Measurements from ENCODE around the gene RAD9A. TPM values are rescaled to one million over a fixed set of nuclear protein-coding genes. Genes with fewer than 3 reads are reported as not detected.
"Not testable (repeated sequence)": the region's sequence is repeated elsewhere in the genome, so short reads cannot be mapped to it uniquely, and the experiment has no call there.

Gene RAD9A
- total and polyA plus RNA-seq, 2 experiments from 2014 or later, result 3.9 to 4.6 TPM

DNA sequence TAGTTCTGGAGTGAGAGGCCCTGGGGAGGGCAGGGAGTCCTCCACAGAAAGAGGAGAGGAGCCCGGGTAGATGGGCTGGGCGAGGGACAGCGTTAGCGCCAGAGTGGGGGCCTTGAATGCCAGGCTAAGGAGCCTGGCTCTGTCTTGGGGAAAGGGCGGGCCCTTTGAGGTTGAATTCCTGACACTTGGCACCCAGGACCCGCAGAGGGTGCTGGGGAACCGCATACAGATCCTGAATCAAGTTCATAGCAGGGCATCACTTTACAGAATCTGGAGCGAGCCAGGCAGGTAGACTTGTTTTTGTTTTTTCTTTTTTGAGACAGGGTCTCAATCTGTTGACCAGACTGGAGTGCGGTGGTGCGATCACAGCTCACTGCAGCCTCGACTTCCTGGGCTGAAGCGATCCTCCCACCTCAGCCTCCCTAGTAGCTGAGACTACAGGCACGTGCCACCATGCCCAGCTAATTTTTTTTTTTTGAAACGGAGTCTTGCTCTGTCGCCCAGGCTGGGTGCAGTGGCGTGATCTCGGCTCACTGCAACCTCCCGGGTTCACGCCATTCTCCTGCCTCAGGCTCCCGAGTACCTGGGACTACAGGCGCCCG lies 29.7 kb downstream of the RAD9A start:
- WGBS, 2 experiments (ENCODE audit: low coverage in 1 of 2, low lambda C conversion rate in 2 of 2, missing lambda C conversion rate in 2 of 2), result 51 to 52% methylated on average over 22 of the region's 22 CpGs
- no peaks in the 10 kb centered on the region for H3K9me2 ChIP-seq (ENCODE audit: insufficient read depth)
- H3K36me3 ChIP-seq (ENCODE audit: low read depth), result no peaks in the 10 kb centered on the region
- no peaks in the 10 kb centered on the region for H3K27me3 ChIP-seq (replicated peaks; ENCODE audit: insufficient read depth)
- H3K9me3 ChIP-seq (ENCODE audit: low read depth), result no peaks in the 10 kb centered on the region
- peak overlapping the region; percentile 78; the same call in 1 of the 2 replicates for H3K4me3 ChIP-seq
- H3K4me1 ChIP-seq (ENCODE audit: insufficient read depth), result no peaks in the 10 kb centered on the region
- H3K9ac ChIP-seq, result no peak overlapping the region
- TF ChIP-seq EZH2phosphoT487 (IDR thresholded peaks at IDR 0.05; ENCODE audit: insufficient read depth, low read depth) (no peak), EZH2 (IDR thresholded peaks at IDR 0.05; ENCODE audit: insufficient read depth, poor library complexity, severe bottlenecking) (no peak)
- H3K27ac ChIP-seq, result no peak overlapping the region
- no peaks in the 10 kb centered on the region for H3K79me2 ChIP-seq (ENCODE audit: insufficient read depth)
- peak overlapping the region; percentile 60 for H2AFZ ChIP-seq
- H4K20me1 ChIP-seq (ENCODE audit: insufficient read depth), result no peaks in the 10 kb centered on the region
- H3K4me2 ChIP-seq (ENCODE audit: unreplicated experiment), result no peak overlapping the region
- in situ Hi-C loops (cut with MboI), result no loop called here
- no peaks in the 10 kb centered on the region for H3F3A ChIP-seq (ENCODE audit: insufficient read depth)
- no peak for DNase-seq

GRCh38 chr11:67422891-67423290 lies 31.1 kb downstream of the RAD9A start:
- in situ Hi-C loops (cut with MboI), result no loop called here
- no peak for TF ChIP-seq EZH2phosphoT487 (IDR thresholded peaks at IDR 0.05; ENCODE audit: insufficient read depth, low read depth)
- no peak for TF ChIP-seq EZH2 (IDR thresholded peaks at IDR 0.05; ENCODE audit: insufficient read depth, poor library complexity, severe bottlenecking)
- Histone ChIP-seq H2AFZ (no peak overlapping the region), H3K79me2 (ENCODE audit: insufficient read depth) (no peaks in the 10 kb centered on the region), H3K9ac (no peak overlapping the region), H3K4me2 (ENCODE audit: unreplicated experiment) (no peak overlapping the region), H3F3A (ENCODE audit: insufficient read depth) (no peaks in the 10 kb centered on the region), H3K9me3 (ENCODE audit: low read depth) (no peaks in the 10 kb centered on the region), H3K4me1 (ENCODE audit: insufficient read depth) (no peaks in the 10 kb centered on the region; the same call in 1 of the 2 replicates), H4K20me1 (ENCODE audit: insufficient read depth) (no peaks in the 10 kb centered on the region), H3K27ac (no peak overlapping the region), H3K27me3 (replicated peaks; ENCODE audit: insufficient read depth) (no peaks in the 10 kb centered on the region), H3K4me3 (no peak overlapping the region), H3K36me3 (ENCODE audit: low read depth) (no peaks in the 10 kb centered on the region), H3K9me2 (ENCODE audit: insufficient read depth) (no peaks in the 10 kb centered on the region)
- WGBS, 2 experiments (ENCODE audit: low coverage in 1 of 2, low lambda C conversion rate in 2 of 2, missing lambda C conversion rate in 2 of 2), result 68% methylated on average over 5 to 6 of the region's 6 CpGs
- no peak for DNase-seq

DNA sequence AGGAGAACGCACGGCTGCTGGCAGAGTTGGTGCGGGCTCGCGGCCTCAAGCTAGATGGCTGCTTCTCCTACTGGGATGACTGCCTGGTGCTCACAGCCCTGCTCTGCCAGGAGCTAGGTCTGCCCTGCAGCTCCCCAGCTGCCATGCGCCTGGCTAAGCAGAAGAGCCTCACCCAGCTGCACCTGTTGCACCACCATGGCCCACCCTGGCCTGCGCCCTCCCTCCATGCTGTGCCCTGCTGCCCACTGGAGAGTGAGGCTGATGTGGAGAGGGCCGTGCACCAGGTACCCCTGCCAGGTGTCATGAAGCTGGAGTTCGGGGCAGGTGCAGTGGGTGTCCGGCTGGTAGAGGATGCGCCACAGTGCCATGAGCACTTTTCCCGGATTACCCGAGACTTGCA lies 31.7 kb downstream of the RAD9A start:
- no peak for TF ChIP-seq EZH2phosphoT487 (IDR thresholded peaks at IDR 0.05; ENCODE audit: insufficient read depth, low read depth)
- no peak for TF ChIP-seq EZH2 (IDR thresholded peaks at IDR 0.05; ENCODE audit: insufficient read depth, poor library complexity, severe bottlenecking)
- no peaks in the 10 kb centered on the region for H3K9me3 ChIP-seq (ENCODE audit: low read depth)
- H3K4me1 ChIP-seq (ENCODE audit: insufficient read depth), result no peaks in the 10 kb centered on the region; the same call in 1 of the 2 replicates
- H3K36me3 ChIP-seq (ENCODE audit: low read depth), result no peaks in the 10 kb centered on the region
- in situ Hi-C loops (cut with MboI), result no loop called here
- DNase-seq, result no peak
- H2AFZ ChIP-seq, result no peak overlapping the region
- H3K9me2 ChIP-seq (ENCODE audit: insufficient read depth), result no peaks in the 10 kb centered on the region
- no peaks in the 10 kb centered on the region for H4K20me1 ChIP-seq (ENCODE audit: insufficient read depth)
- H3K9ac ChIP-seq, result no peak overlapping the region
- H3K27me3 ChIP-seq (replicated peaks; ENCODE audit: insufficient read depth), result no peaks in the 10 kb centered on the region
- H3K4me2 ChIP-seq (ENCODE audit: unreplicated experiment), result no peak overlapping the region
- no peaks in the 10 kb centered on the region for H3F3A ChIP-seq (ENCODE audit: insufficient read depth)
- H3K4me3 ChIP-seq, result no peak overlapping the region
- no peak overlapping the region for H3K27ac ChIP-seq
- 87 to 90% methylated on average over 13 of the region's 13 CpGs for WGBS, 2 experiments (ENCODE audit: low coverage in 1 of 2, low lambda C conversion rate in 2 of 2, missing lambda C conversion rate in 2 of 2)
- H3K79me2 ChIP-seq (ENCODE audit: insufficient read depth), result peaks cover 2% of the 10 kb centered on the region

DNA sequence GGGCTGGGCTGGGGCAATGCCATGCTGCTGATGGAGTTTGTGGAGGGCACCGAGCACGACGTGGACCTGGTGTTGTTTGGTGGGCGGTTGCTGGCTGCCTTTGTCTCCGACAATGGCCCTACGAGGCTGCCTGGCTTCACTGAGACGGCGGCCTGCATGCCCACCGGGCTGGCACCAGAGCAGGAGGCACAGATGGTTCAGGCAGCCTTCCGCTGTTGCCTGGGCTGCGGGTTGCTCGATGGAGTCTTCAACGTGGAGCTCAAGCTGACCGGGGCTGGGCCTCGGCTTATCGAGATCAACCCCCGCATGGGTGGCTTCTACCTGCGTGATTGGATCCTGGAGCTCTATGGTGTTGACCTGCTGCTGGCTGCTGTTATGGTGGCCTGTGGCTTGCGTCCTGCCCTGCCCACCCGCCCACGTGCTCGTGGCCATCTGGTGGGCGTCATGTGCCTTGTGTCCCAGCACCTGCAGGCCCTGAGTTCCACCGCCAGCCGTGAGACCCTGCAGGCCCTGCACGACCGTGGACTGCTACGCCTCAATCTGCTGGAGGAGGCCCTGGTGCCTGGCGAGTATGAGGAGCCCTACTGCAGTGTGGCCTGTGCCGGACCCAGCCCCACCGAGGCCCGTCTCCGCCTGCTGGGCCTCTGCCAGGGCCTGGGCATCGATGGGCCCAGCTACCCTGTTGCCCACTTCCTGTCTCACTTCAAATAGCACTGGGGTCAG lies 32.3 kb downstream of the RAD9A start:
- no peak overlapping the region for H2AFZ ChIP-seq
- H3K27ac ChIP-seq, result no peak overlapping the region
- DNase-seq, result no peak
- no peaks in the 10 kb centered on the region for H4K20me1 ChIP-seq (ENCODE audit: insufficient read depth)
- H3K4me3 ChIP-seq, result no peak overlapping the region
- H3K36me3 ChIP-seq (ENCODE audit: low read depth), result no peaks in the 10 kb centered on the region
- in situ Hi-C loops (cut with MboI), result no loop called here
- H3F3A ChIP-seq (ENCODE audit: insufficient read depth), result no peaks in the 10 kb centered on the region
- H3K9me2 ChIP-seq (ENCODE audit: insufficient read depth), result no peaks in the 10 kb centered on the region
- no peak for TF ChIP-seq EZH2 (IDR thresholded peaks at IDR 0.05; ENCODE audit: insufficient read depth, poor library complexity, severe bottlenecking)
- no peak for TF ChIP-seq EZH2phosphoT487 (IDR thresholded peaks at IDR 0.05; ENCODE audit: insufficient read depth, low read depth)
- 80 to 81% methylated on average over 30 to 31 of the region's 34 CpGs for WGBS, 2 experiments (ENCODE audit: low coverage in 1 of 2, low lambda C conversion rate in 2 of 2, missing lambda C conversion rate in 2 of 2)
- H3K9me3 ChIP-seq (ENCODE audit: low read depth), result no peaks in the 10 kb centered on the region
- no peak overlapping the region for H3K4me2 ChIP-seq (ENCODE audit: unreplicated experiment)
- no peaks in the 10 kb centered on the region for H3K27me3 ChIP-seq (replicated peaks; ENCODE audit: insufficient read depth)
- no peak overlapping the region for H3K9ac ChIP-seq
- H3K4me1 ChIP-seq (ENCODE audit: insufficient read depth), result peaks cover 2% of the 10 kb centered on the region
- H3K79me2 ChIP-seq (ENCODE audit: insufficient read depth), result peaks cover 8% of the 10 kb centered on the region

GRCh38 chr11:67427364-67427859 lies 35.6 kb downstream of the RAD9A start:
- in situ Hi-C loops (cut with MboI); DNase-seq; H4K20me1 ChIP-seq (ENCODE audit: insufficient read depth); H3K9me2 ChIP-seq (ENCODE audit: insufficient read depth); H3F3A ChIP-seq (ENCODE audit: insufficient read depth); H3K36me3 ChIP-seq (ENCODE audit: low read depth); H3K4me1 ChIP-seq (ENCODE audit: insufficient read depth); H3K27me3 ChIP-seq (replicated peaks; ENCODE audit: insufficient read depth); H3K9me3 ChIP-seq (ENCODE audit: low read depth): not testable (repeated sequence)
- WGBS, 2 experiments (ENCODE audit: low coverage in 1 of 2, low lambda C conversion rate in 2 of 2, missing lambda C conversion rate in 2 of 2), result 77 to 79% methylated on average over 19 of the region's 19 CpGs
- Histone ChIP-seq H3K9ac (peak overlapping the region; percentile 91), H3K79me2 (ENCODE audit: insufficient read depth) (peaks cover 30% of the 10 kb centered on the region), H3K4me3 (peak overlapping the region; percentile 98), H3K27ac (peak overlapping the region; percentile 50), H3K4me2 (ENCODE audit: unreplicated experiment) (peak overlapping the region; percentile 96), H2AFZ (peak overlapping the region; percentile 99)

Data from GM23248 (cell line).